Mucosa of rectum (tissue), 2 donors: ENCODE results near the gene AK1.

Experiments used
- H3K27ac ChIP-seq, 2 donors: one replicate each; pipeline ENCODE4 v1.7.0; 2013; ENCODE audit warnings: inconsistent platforms in 2 of 2, low read depth in 2 of 2, low read length in 2 of 2
- H3K27me3 ChIP-seq, 2 donors: one replicate each; pipeline ENCODE4 v1.7.0; 2013; ENCODE audit warnings: low read length in 2 of 2; ENCODE audit not compliant: control insufficient read depth in 2 of 2, insufficient read depth in 2 of 2
- H3K36me3 ChIP-seq, 2 donors: one replicate each; pipeline ENCODE4 v1.7.0; 2013; ENCODE audit warnings: low read length in 2 of 2; ENCODE audit not compliant: control insufficient read depth in 2 of 2, insufficient read depth in 2 of 2
- H3K4me1 ChIP-seq, 2 donors: one replicate each; pipeline ENCODE4 v1.7.0; 2013; ENCODE audit warnings: low read length in 2 of 2, mild to moderate bottlenecking in 1 of 2; ENCODE audit not compliant: control insufficient read depth in 2 of 2, insufficient read depth in 2 of 2
- H3K4me3 ChIP-seq, 2 donors: one replicate each; pipeline ENCODE4 v1.7.0; 2013; ENCODE audit warnings: low read length in 2 of 2
- H3K9ac ChIP-seq, 2 donors: one replicate each; pipeline ENCODE4 v1.7.0; 2013; ENCODE audit warnings: low read length in 2 of 2, low read depth in 1 of 2, mild to moderate bottlenecking in 1 of 2
- H3K9me3 ChIP-seq, 2 donors: one replicate each; pipeline ENCODE4 v1.7.0; 2013; ENCODE audit warnings: low read length in 2 of 2; ENCODE audit not compliant: control insufficient read depth in 2 of 2
- donor health status: healthy.
- donor health status: Normal muscosa, but diverticular disease.

The AK1 gene

GRCh38 chr9:127877566-127877998 is at the start of gene AK1:
TSS of gene AK1 (minus strand) at chr9:127877675. CDS start at chr9:127874617, 3,058 bp downstream.
- H3K4me1 ChIP-seq: peaks cover 40% of the 10 kb centered on the region in 2 donors
- H3K36me3 ChIP-seq: peaks cover under 1% of the 10 kb centered on the region in 2 donors
- peak within 1 kb of the TSS; percentile 59 to 77 for H3K4me3 ChIP-seq
- H3K9ac ChIP-seq: peak within 1 kb of the TSS; percentile 66 to 67
- peak within 1 kb of the TSS; percentile 67 to 68 for H3K27ac ChIP-seq
- H3K9me3 ChIP-seq: no peaks in the 10 kb centered on the region
- H3K27me3 ChIP-seq: no peaks in the 10 kb centered on the region

GRCh38 chr9:127926906-127927200 is 49.4 kb upstream of the AK1 start:
- Histone ChIP-seq H3K27ac (no peak overlapping the region), H3K27me3 (peaks cover 32 to 45% of the 10 kb centered on the region in 2 donors), H3K4me3 (peak overlapping the region; percentile 2 to 26), H3K4me1 (peaks cover 24 to 28% of the 10 kb centered on the region in 2 donors), H3K36me3 (no peaks in the 10 kb centered on the region), H3K9me3 (no peaks in the 10 kb centered on the region), H3K9ac (no peak overlapping the region)

- Histone ChIP-seq H3K27ac (no peak overlapping the region), H3K27me3 (peaks cover 32 to 45% of the 10 kb centered on the region in 2 donors), H3K4me3 (no peak overlapping the region)
Observed at GRCh38 chr9:127925959-127926905, 48.8 kb upstream of the AK1 start.

GRCh38 chr9:127924736-127925444 is 47.4 kb upstream of the AK1 start:
- Histone ChIP-seq H3K27ac (no peak overlapping the region), H3K27me3 (peaks cover 27 to 45% of the 10 kb centered on the region in 2 donors), H3K9me3 (no peaks in the 10 kb centered on the region), H3K4me3 (no peak overlapping the region), H3K4me1 (peaks cover 18 to 23% of the 10 kb centered on the region in 2 donors), H3K9ac (no peak overlapping the region), H3K36me3 (no peaks in the 10 kb centered on the region)

More at GRCh38 chr9:127925959-127926905, 48.8 kb upstream of the AK1 start:
- Histone ChIP-seq H3K36me3 (no peaks in the 10 kb centered on the region), H3K9ac (no peak overlapping the region), H3K4me1 (peaks cover 24 to 27% of the 10 kb centered on the region in 2 donors), H3K9me3 (no peaks in the 10 kb centered on the region)

- Histone ChIP-seq H3K9ac (no peak overlapping the region), H3K36me3 (no peaks in the 10 kb centered on the region), H3K9me3 (no peaks in the 10 kb centered on the region), H3K27me3 (peaks cover 20 to 37% of the 10 kb centered on the region in 2 donors), H3K27ac (no peak overlapping the region), H3K4me1 (peaks cover 26 to 31% of the 10 kb centered on the region in 2 donors), H3K4me3 (no peak overlapping the region)
Observed at GRCh38 chr9:127923771-127924170, 46.3 kb upstream of the AK1 start.

GRCh38 chr9:127923046-127923445 is 45.6 kb upstream of the AK1 start:
- no peak overlapping the region for H3K27ac ChIP-seq
- peaks cover 13 to 31% of the 10 kb centered on the region in 2 donors for H3K27me3 ChIP-seq

GRCh38 chr9:127921557-127922120 is 44.2 kb upstream of the AK1 start:
- Histone ChIP-seq H3K9ac (no peak overlapping the region), H3K27ac (no peak overlapping the region), H3K4me3 (no peak overlapping the region), H3K4me1 (peaks cover 17 to 21% of the 10 kb centered on the region in 2 donors), H3K36me3 (no peaks in the 10 kb centered on the region), H3K9me3 (no peaks in the 10 kb centered on the region), H3K27me3 (peaks cover 9 to 24% of the 10 kb centered on the region in 2 donors)

More at GRCh38 chr9:127923046-127923445, 45.6 kb upstream of the AK1 start:
- Histone ChIP-seq H3K36me3 (no peaks in the 10 kb centered on the region), H3K4me1 (peaks cover 26 to 27% of the 10 kb centered on the region in 2 donors), H3K9ac (no peak overlapping the region), H3K4me3 (no peak overlapping the region), H3K9me3 (no peaks in the 10 kb centered on the region)

GRCh38 chr9:127920794-127921193 is 43.3 kb upstream of the AK1 start:
- Histone ChIP-seq H3K36me3 (no peaks in the 10 kb centered on the region), H3K4me3 (no peak overlapping the region), H3K27me3 (peaks cover 8 to 20% of the 10 kb centered on the region in 2 donors), H3K27ac (no peak overlapping the region), H3K9me3 (no peaks in the 10 kb centered on the region), H3K9ac (no peak overlapping the region), H3K4me1 (peaks cover 24 to 28% of the 10 kb centered on the region in 2 donors)

GRCh38 chr9:127919253-127919815 is 41.9 kb upstream of the AK1 start:
- H3K36me3 ChIP-seq: no peaks in the 10 kb centered on the region
- H3K4me1 ChIP-seq: peaks cover 37 to 42% of the 10 kb centered on the region in 2 donors
- no peak overlapping the region for H3K9ac ChIP-seq
- H3K4me3 ChIP-seq: no peak overlapping the region
- H3K9me3 ChIP-seq: no peaks in the 10 kb centered on the region
- H3K27me3 ChIP-seq: peaks cover 2 to 11% of the 10 kb centered on the region in 2 donors
- peak overlapping the region; percentile 52 to 68 for H3K27ac ChIP-seq
